GM13976 (cell line): Measurements from ENCODE around the gene ATP8B4.

Experiments used
- DNase-seq: peaks from one replicate; pipeline ENCODE4 v3.0.0; 2012; ENCODE audit warnings: low spot score
- CTCF ChIP-seq: IDR thresholded peaks from 2 replicates; pipeline ENCODE4 v1.5.1; 2012; ENCODE audit warnings: borderline replicate concordance, mild to moderate bottlenecking; ENCODE audit not compliant: insufficient read depth; ENCODE audit errors: extremely low read depth, missing control alignments, control extremely low read depth
- in situ Hi-C: fragments of 300-500 bp; cut with MboI; formaldehyde crosslinking; loops from one replicate; pipeline ENCODE4 v1.12.0; 2022; ENCODE audit warnings: low sequenced_read_pairs, mixed read lengths, inconsistent platforms; ENCODE audit not compliant: unreplicated experiment

The ATP8B4 gene

DNA sequence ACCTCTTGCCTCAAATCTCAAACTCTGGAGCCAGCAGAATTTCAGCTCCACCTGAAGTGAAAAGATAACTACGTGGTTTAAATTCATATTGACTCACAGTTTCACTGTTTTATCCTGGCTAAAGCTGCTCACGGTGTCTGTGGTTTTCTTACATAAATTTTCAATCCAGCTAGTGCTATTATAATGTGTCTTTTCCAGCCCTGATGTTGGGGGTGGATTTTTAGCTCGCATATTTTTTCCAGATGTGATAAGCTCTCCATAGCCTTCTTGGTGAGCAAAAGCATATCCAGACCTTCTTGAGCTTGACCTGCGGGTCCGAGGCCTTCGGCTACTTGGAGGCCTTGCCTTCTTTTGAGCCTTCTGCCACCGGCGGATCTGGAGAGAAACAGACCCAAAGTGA lies 258.9 kb downstream of the ATP8B4 start:
- in situ Hi-C loops, result no loop called here
- no peak for DNase-seq
- no peak for TF ChIP-seq CTCF

DNA sequence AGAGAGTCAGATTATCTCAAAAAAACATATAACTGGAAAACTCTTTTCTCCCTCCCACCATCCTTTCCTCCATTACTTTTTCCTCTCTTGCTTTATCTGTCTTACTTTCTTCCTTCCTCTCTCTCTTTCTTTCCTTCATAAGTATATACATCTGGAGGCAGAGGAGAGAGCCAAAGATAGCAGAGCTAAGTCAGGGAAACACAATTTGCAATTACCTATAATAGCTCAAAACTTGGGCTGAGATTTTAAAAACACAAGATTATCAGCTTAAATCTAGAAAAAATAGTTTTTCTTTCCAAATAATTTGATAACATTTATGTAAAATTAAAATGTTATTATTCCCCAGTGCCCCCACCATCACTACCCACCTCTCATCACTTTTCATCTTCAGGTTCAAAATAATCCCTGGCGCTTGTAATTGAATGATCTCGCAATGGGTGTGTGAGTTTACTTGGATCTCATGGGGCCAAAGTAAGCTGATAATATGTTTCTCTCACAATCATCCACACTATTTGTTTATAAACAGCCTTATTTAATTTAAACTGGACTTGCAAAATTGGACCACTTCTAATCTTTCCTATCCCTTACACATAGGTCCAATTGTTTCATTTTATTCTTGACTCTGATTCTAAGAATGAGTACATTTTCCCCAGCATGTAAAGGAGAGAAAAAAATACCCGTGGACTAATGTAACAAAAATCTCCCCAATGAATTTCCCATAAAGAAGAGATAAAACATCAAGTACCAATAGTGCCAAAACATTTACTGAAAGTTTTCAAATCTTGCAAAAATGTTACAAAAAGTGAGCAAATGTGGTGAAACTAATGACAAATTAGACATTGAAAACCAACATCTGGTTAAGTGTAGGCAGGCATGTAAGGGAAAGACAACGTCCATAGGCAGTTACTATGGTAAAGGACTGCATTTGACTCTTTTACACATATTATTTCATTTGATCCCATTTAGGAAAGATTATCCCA lies 261.2 kb downstream of the ATP8B4 start:
- in situ Hi-C loops, result no loop called here
- TF ChIP-seq CTCF, result no peak

GRCh38 chr15:49855917-49856637 lies 263.0 kb downstream of the ATP8B4 start:
- no peak for TF ChIP-seq CTCF
- no peak for DNase-seq
- in situ Hi-C loops, result no loop called here

More for the DNA sequence above, 261.2 kb downstream of the ATP8B4 start:
- no peak for DNase-seq

- in situ Hi-C loops, result no loop called here
- DNase-seq, result no peak
- TF ChIP-seq CTCF, result no peak
Measured at GRCh38 chr15:49852756-49853155, 266.3 kb downstream of the ATP8B4 start.

GRCh38 chr15:49848807-49849206 lies 270.2 kb downstream of the ATP8B4 start:
- in situ Hi-C loops, result no loop called here
- DNase-seq, result no peak
- no peak for TF ChIP-seq CTCF

DNA sequence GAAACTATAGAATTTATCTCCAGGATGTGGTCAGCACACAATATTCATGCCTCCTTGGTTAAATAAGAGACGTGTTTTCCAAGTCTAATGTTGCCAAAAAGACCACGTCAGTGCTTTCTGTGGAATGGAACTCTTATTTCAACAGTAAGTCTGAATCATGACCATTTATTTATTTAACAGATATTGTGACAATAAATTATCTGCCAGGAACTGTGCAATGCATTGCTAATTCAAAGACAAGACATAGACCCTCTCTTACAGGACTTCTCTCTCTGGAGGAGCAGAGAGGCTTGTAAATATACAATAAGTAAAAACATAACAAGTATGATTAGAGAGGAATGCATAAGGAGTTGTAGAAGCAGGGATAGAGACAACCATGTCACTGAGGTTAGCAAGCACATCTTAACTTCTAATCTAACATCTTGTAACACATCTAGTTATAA lies 270.7 kb downstream of the ATP8B4 start:
- no peak for DNase-seq
- TF ChIP-seq CTCF, result no peak
- in situ Hi-C loops, result no loop called here
